NCI-H187 (cell line): ENCODE measurements around the gene MOB1B.
"Not testable (repeated sequence)": the region's sequence is repeated elsewhere in the genome, so short reads cannot be mapped to it uniquely, and the experiment has no call there.

Experiments used
- DNase-seq, 2 experiments: peaks; one replicate each; lab custom pipeline; 2025; lab: John Stamatoyannopoulos, UW

Gene MOB1B

DNA sequence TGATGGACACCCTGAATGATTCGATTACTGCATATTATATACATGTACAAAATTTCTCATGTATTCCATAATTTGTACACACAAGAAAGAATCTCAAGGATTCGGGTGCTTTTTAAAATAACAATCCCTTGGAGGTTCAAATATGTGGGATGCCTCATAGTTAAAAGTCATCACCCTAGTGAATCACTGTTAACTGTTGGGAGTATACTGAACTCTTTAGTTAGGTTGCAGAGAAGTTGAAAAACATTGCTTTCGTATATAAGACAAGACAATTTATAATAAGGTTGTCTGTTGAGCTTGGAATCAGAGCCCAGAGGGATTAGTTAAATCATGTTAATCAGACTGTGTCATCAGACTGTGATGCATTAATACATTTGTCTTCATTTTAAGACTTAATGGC lies 106.9 kb downstream of the MOB1B start:
- DNase-seq: no peak

DNA sequence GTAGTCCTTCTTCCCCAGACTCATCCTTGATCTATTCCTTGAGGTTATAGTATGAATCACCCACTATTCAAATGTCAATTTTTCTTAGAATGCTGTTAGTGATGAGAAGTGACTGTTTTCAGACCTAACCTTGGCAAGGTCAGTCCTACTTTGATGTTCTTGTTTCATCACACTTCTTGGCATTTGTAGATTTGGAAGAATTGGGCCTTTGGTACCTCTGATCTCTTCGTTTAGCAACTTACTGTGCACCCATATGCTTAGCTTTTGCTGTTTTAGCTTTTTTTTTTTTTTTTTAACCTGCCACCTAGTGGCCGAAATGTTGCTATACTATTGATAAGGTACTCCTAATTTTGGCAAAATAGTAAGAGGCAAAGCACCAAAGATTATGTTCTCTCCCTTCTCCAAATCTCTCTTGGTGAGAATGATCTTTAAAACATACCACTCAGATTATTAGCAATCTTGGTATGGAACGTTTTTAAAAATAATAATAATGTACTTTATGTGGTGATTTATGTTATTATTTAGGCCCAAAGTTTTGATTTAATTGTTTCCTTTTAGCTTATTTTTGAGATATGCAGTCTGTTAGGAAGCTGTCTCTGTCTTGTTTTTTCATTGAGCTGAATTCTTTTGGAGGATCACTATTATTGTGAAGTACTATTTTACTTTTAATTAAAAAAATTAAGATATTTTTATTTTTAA lies 107.9 kb downstream of the MOB1B start:
- peak in 1 of 2 experiments; percentile 8 for DNase-seq

DNA sequence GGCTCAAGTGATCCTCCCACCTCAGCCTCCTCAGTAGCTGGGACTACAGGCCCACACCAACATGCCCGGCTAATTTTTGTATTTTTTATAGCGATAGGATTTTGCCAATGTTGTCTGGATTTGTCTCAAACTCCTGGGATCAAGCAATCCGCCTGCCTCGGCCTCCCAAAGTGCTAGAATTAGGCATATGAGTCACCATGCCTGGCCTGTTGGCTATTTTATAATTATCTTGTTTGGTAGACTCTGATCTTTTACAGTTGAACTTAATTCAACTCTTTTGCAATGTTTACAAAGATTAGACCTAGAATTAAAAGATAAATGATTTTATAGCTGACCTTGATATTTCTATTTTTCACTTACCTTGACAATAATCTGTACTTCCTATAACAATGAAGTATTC lies 109.3 kb downstream of the MOB1B start:
- no peak for DNase-seq

DNA sequence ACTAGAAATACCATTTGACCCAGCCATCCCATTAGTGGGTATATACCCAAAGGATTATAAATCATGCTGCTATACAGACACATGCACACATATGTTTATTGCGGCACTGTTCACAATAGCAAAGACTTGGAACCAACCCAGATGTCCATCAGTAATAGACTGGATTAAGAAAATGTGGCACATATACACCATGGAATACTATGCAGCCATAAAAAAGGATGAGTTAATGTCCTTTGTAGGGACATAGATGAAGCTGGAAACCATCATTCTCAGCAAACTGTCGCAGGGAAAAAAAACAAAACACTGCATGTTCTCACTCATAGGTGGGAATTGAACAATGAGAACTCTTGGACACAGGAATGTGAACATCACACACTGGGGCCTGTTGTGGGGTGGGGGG lies 115.2 kb downstream of the MOB1B start:
- DNase-seq: not testable (repeated sequence)

DNA sequence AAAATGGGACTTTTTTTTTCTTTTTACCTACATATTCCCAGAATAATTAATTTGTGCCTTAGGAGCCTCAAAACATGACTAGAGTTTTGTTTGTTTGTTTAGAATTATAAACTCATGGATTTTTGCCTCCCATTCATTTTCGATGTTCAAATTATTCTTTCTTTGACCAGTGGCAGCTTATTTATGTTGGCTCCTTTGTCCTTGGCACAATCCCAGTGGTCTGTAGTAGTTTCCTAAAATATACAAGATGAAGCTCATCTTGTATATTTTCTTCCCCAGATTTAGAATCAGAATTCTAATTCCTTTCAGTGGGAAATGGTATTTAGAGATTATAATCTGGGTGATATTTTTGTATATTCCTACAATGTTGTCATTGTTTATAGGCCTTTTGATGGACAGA lies 118.4 kb downstream of the MOB1B start:
- no peak for DNase-seq

DNA sequence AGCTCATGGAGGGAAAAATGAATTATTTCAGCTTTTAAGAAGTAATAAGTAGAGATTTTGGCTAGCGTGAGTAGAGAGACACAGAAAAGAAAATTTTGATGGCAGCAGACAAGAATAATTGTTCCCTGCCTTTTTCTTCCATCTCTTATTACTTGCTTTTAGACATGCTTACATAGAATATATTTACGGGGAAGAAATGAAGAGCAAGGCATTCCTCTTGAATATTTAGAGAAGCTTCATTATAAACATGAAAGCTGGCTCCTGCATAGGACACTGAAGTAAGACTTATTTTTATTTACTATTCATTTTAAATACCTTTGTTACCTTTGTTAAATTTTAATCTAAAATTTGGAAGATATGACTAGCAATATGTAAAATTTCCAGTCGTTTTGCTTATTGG lies 123.5 kb downstream of the MOB1B start:
- DNase-seq: no peak

DNA sequence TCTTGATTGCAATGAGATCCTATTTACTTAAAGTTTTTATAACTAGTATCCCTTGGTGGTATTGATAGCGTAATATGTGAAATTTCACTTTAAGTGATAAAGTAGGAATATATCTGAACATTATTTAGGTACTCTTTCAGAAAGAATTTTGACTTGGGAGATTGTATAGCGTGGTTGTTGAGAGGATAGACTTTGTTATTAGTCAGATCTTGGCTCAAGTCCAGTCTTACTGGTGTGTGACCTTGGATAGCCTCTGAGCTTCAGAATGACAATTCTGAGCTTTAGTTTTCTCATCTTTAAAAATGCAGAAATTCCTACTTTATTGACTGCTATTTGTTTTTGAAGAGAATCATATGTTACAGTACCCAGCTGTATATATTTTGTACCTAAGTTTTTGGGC lies 123.9 kb downstream of the MOB1B start:
- DNase-seq: no peak

DNA sequence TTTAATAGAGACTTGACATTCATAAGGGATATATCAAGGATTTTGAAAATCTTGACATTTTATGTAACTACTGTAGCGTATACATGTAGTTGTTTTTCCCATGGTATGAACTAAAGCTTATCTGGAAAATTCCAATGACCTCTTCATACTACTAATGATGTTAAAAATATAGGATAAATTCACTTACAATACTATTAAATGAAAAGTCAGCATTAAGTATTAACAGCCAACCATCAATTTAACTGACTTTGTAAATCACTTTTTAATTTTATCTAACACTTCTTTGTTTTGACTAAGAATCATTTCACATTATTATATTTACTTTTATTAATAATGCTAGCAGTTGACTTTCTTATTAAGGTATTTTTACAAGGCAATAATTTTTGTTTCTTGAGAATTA lies 125.4 kb downstream of the MOB1B start:
- no peak for DNase-seq

DNA sequence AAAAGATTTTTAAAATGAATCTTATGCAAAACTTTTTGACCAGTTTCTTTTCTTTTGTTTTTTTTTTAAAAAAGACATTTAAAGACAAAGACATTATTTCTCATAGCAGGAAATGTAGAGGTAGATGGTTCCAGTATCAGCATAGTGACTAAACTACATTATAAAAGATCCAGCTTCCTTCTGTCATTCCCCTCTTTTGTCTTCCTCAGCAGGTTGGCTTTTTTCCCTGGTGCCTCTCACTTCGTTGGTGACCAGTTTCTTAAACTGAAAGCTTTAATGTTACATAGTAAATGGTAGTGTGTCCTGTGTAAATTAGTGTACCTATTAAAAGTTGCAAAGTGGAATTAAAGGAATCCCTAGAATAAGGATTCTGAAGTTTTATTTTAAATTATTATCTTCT lies 127.3 kb downstream of the MOB1B start:
- DNase-seq: no peak

DNA sequence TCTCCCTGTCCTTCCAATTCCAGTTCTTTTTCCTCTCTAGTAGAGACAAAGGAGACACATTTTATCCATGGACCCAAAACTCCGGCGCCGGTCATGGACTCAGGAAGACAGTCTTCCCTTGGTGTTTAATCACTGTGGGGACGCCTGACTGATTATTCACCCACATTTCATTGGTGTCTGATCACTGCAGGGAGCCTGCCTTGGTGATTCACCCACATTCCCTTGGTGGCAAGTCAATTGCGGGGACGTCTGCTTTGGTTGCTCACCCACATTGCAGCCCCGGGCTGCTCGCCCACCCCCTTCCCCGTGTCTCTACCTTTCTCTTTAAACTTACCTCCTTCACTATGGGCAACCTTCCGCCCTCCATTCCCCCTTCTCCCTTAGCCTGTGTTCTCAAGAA lies 129.9 kb downstream of the MOB1B start:
- not testable (repeated sequence) for DNase-seq
